GM23338 (cell line): ENCODE data around the gene AQP11. TPM values are rescaled to one million over a fixed set of nuclear protein-coding genes. Genes with fewer than 3 reads are reported as not detected.

ENCODE experiments used
- ATAC-seq: fragments of 200-7000 bp; cut with Tn5 transposase; 3 replicates; pipeline ENCODE4 v1.9.1; 2020
- DNase-seq: peaks from one replicate; pipeline ENCODE4 v3.0.0-alpha.2; 2015; ENCODE audit warnings: low spot score
- H2AFZ ChIP-seq: fragments of 200-600 bp; sonication (generic); 2 replicates; pipeline ENCODE4 v1.8.0; 2016; ENCODE audit warnings: antibody characterized with exemption, mild to moderate bottlenecking, moderate library complexity
- H3F3A ChIP-seq: fragments of 200-600 bp; sonication (generic); replicated peaks from 2 replicates; pipeline ENCODE4 v1.8.0; 2017; ENCODE audit warnings: antibody characterized with exemption, mixed run types, low read depth
- H3K27ac ChIP-seq: fragments of 200-600 bp; sonication (generic); 2 replicates; pipeline ENCODE4 v1.6.1; 2016; ENCODE audit warnings: low read depth
- H3K27me3 ChIP-seq: fragments of 200-600 bp; sonication (generic); 2 replicates; pipeline ENCODE4 v1.8.0; 2016; ENCODE audit warnings: mild to moderate bottlenecking, mixed run types, moderate library complexity; ENCODE audit not compliant: insufficient read depth
- H3K36me3 ChIP-seq: fragments of 200-600 bp; sonication (generic); 2 replicates; pipeline ENCODE4 v1.8.0; 2016; ENCODE audit warnings: mild to moderate bottlenecking; ENCODE audit not compliant: insufficient read depth
- H3K4me1 ChIP-seq: fragments of 200-600 bp; sonication (generic); 2 replicates; pipeline ENCODE4 v1.8.0; 2016; ENCODE audit warnings: mild to moderate bottlenecking, moderate library complexity; ENCODE audit not compliant: insufficient read depth
- H3K4me2 ChIP-seq: fragments of 200-600 bp; sonication (generic); 2 replicates; pipeline ENCODE4 v1.7.1; 2017; ENCODE audit warnings: mixed run types
- H3K4me3 ChIP-seq: fragments of 200-600 bp; sonication (generic); 2 replicates; pipeline ENCODE4 v1.6.1; 2016; ENCODE audit warnings: mixed run types
- H3K79me2 ChIP-seq: fragments of 200-600 bp; sonication (generic); replicated peaks from 2 replicates; pipeline ENCODE4 v1.8.0; 2017; ENCODE audit warnings: mild to moderate bottlenecking; ENCODE audit not compliant: insufficient read depth
- H3K9me2 ChIP-seq: fragments of 200-600 bp; sonication (generic); 2 replicates; pipeline ENCODE4 v1.8.0; 2017; ENCODE audit not compliant: insufficient read depth
- H4K20me1 ChIP-seq: fragments of 200-600 bp; sonication (generic); replicated peaks from 2 replicates; pipeline ENCODE4 v1.8.0; 2017; ENCODE audit warnings: mild to moderate bottlenecking; ENCODE audit not compliant: insufficient read depth
- H3K27ac Mint-ChIP-seq: 2 replicates; pipeline ENCODE4 v1.8.0; 2020; ENCODE audit warnings: inconsistent platforms, mild to moderate bottlenecking, moderate library complexity, mixed read lengths
- H3K27me3 Mint-ChIP-seq: 3 replicates; pipeline ENCODE4 v1.8.0; 2022; ENCODE audit warnings: low read depth, mild to moderate bottlenecking, moderate library complexity, mixed read lengths, inconsistent platforms; ENCODE audit not compliant: insufficient read depth, poor library complexity
- H3K36me3 Mint-ChIP-seq: 3 replicates; pipeline ENCODE4 v1.8.0; 2021; ENCODE audit warnings: low read depth, mild to moderate bottlenecking, inconsistent platforms, moderate library complexity, mixed read lengths
- H3K4me1 Mint-ChIP-seq: 3 replicates; pipeline ENCODE4 v1.8.0; 2020; ENCODE audit warnings: mild to moderate bottlenecking, inconsistent platforms, mixed read lengths
- H3K4me3 Mint-ChIP-seq: 3 replicates; pipeline ENCODE4 v1.8.0; 2021; ENCODE audit warnings: moderate library complexity, mild to moderate bottlenecking, inconsistent platforms, mixed read lengths
- H3K9me3 Mint-ChIP-seq: 3 replicates; pipeline ENCODE4 v1.8.0; 2020; ENCODE audit warnings: moderate library complexity, mild to moderate bottlenecking, inconsistent platforms, mixed read lengths
- ETS1 ChIP-seq: IDR thresholded peaks from 2 replicates; pipeline ENCODE4 v1.6.1; 2016; ENCODE audit warnings: antibody characterized with exemption
- EZH2 ChIP-seq: fragments of 200-600 bp; sonication (generic); IDR thresholded peaks from one replicate; pipeline ENCODE4 v1.8.0; 2017; ENCODE audit warnings: antibody characterized with exemption, mild to moderate bottlenecking, low read depth; ENCODE audit not compliant: unreplicated experiment
- EZH2phosphoT487 ChIP-seq: fragments of 200-600 bp; sonication (generic); IDR thresholded peaks from one replicate; pipeline ENCODE4 v1.8.1; 2018; ENCODE audit warnings: antibody characterized with exemption; ENCODE audit not compliant: unreplicated experiment
- JUNB ChIP-seq: IDR thresholded peaks from one replicate; pipeline ENCODE4 v1.6.1; 2016; ENCODE audit warnings: antibody characterized with exemption; ENCODE audit not compliant: unreplicated experiment
- NANOG ChIP-seq: IDR thresholded peaks from 2 replicates; pipeline ENCODE4 v1.6.1; 2016; ENCODE audit warnings: antibody characterized with exemption, borderline replicate concordance
- STAT1 ChIP-seq: IDR thresholded peaks from one replicate; pipeline ENCODE4 v1.6.1; 2016; ENCODE audit warnings: antibody characterized with exemption; ENCODE audit not compliant: unreplicated experiment
- ZNF114 ChIP-seq: fragments of 250-450 bp; sonication (Bioruptor Pico); IDR thresholded peaks from 2 replicates; pipeline ENCODE4 v1.5.0; 2020; ENCODE audit warnings: mild to moderate bottlenecking, moderate library complexity
- ZNF331 ChIP-seq: fragments of 250-450 bp; sonication (Bioruptor Pico); IDR thresholded peaks from 2 replicates; pipeline ENCODE4 v1.5.0; 2020; ENCODE audit warnings: low read depth, mild to moderate bottlenecking, moderate library complexity
- polyA plus RNA-seq: library from polyadenylated mRNA; unstranded; fragments of >200 nt; fragmentation: Nextera tagmentation; extraction: Ambion mirVana; gene quantifications from 2 replicates; pipeline ENCODE4 v1.2.1, GENCODE V29; 2016
- total RNA-seq: library from RNA; depleted of rRNA; stranded (reverse); fragments of >200 nt; shearing (Covaris generic); gene quantifications from 2 replicates; pipeline ENCODE4 v1.2.3, GENCODE V29; 2014
- TF ChIP-seq, protein P1 (sequence below): IDR thresholded peaks from one replicate; pipeline ENCODE4 v1.6.1; 2018; ENCODE audit warnings: antibody characterized with exemption; ENCODE audit not compliant: unreplicated experiment

Gene AQP11
- total and polyA plus RNA-seq, 2 experiments from 2014 or later = 1.8 to 3.4 TPM

DNA sequence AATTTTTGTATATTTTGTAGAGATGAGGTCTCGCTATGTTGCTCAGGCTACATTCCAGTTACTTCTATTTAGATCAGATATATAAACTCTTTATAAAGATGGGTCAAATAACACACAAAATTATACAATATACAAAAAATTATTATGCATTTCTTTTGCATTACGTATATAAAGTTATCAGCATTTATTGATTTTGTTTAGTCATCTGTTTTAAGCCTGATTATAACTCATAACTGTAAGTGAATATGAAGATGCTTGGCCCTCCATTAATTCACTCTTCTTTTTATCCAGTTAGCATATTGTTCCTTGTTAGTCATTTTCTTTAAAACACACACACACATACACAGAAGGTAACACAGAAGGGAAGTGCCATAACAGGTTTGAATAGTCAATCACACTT is 14.5 kb downstream of the AQP11 start:
- no peak for ATAC-seq
- no peak for DNase-seq
- H3F3A ChIP-seq = no peaks in the 10 kb centered on the region
- no peak overlapping the region for H3K4me3 ChIP-seq
- H3K4me2 ChIP-seq = no peak overlapping the region
- Mint-ChIP-seq H3K4me1 (peaks cover 8% of the 10 kb centered on the region; the same call in 2 of the 3 replicates), H3K36me3 (peaks cover 7% of the 10 kb centered on the region; the same call in 2 of the 3 replicates), H3K4me3 (no peak overlapping the region), H3K9me3 (no peaks in the 10 kb centered on the region), H3K27ac (no peak overlapping the region), H3K27me3 (peaks cover 2% of the 10 kb centered on the region)
- TF ChIP-seq NANOG (no peak), JUNB (no peak), ZNF114 (CRISPR knock-in tag) (no peak), EZH2 (no peak), ZNF331 (no peak)
- TF ChIP-seq, protein P1, sequence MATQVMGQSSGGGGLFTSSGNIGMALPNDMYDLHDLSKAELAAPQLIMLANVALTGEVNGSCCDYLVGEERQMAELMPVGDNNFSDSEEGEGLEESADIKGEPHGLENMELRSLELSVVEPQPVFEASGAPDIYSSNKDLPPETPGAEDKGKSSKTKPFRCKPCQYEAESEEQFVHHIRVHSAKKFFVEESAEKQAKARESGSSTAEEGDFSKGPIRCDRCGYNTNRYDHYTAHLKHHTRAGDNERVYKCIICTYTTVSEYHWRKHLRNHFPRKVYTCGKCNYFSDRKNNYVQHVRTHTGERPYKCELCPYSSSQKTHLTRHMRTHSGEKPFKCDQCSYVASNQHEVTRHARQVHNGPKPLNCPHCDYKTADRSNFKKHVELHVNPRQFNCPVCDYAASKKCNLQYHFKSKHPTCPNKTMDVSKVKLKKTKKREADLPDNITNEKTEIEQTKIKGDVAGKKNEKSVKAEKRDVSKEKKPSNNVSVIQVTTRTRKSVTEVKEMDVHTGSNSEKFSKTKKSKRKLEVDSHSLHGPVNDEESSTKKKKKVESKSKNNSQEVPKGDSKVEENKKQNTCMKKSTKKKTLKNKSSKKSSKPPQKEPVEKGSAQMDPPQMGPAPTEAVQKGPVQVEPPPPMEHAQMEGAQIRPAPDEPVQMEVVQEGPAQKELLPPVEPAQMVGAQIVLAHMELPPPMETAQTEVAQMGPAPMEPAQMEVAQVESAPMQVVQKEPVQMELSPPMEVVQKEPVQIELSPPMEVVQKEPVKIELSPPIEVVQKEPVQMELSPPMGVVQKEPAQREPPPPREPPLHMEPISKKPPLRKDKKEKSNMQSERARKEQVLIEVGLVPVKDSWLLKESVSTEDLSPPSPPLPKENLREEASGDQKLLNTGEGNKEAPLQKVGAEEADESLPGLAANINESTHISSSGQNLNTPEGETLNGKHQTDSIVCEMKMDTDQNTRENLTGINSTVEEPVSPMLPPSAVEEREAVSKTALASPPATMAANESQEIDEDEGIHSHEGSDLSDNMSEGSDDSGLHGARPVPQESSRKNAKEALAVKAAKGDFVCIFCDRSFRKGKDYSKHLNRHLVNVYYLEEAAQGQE = no peak
- no peaks in the 10 kb centered on the region for H3K27me3 ChIP-seq
- H3K27ac ChIP-seq = no peak overlapping the region
- H3K4me1 ChIP-seq = peaks cover 10% of the 10 kb centered on the region; the same call in 1 of the 2 replicates
- no peak overlapping the region for H2AFZ ChIP-seq
- H3K9me2 ChIP-seq = no peaks in the 10 kb centered on the region
- H3K36me3 ChIP-seq = peaks cover 4% of the 10 kb centered on the region; the same call in 1 of the 2 replicates
- H3K79me2 ChIP-seq = no peaks in the 10 kb centered on the region
- H4K20me1 ChIP-seq = no peaks in the 10 kb centered on the region

- Mint-ChIP-seq H3K27ac (no peak overlapping the region), H3K4me1 (no peaks in the 10 kb centered on the region), H3K36me3 (peaks cover 20% of the 10 kb centered on the region), H3K4me3 (no peak overlapping the region), H3K27me3 (peaks cover 2% of the 10 kb centered on the region), H3K9me3 (no peaks in the 10 kb centered on the region)
- peaks cover 10% of the 10 kb centered on the region; the same call in 1 of the 2 replicates for H3K36me3 ChIP-seq
- TF ChIP-seq EZH2phosphoT487 (no peak), NANOG (no peak), ZNF331 (no peak), STAT1 (no peak), ETS1 (no peak)
- ATAC-seq = no peak
- H3F3A ChIP-seq = no peaks in the 10 kb centered on the region
- no peak overlapping the region for H2AFZ ChIP-seq
- no peak overlapping the region for H3K4me2 ChIP-seq
- H4K20me1 ChIP-seq = no peaks in the 10 kb centered on the region
- no peak overlapping the region for H3K4me3 ChIP-seq
- no peak overlapping the region for H3K27ac ChIP-seq
- H3K27me3 ChIP-seq = no peaks in the 10 kb centered on the region
- no peaks in the 10 kb centered on the region for H3K9me2 ChIP-seq
- DNase-seq = no peak
- no peaks in the 10 kb centered on the region for H3K4me1 ChIP-seq
- no peaks in the 10 kb centered on the region for H3K79me2 ChIP-seq
Observed at GRCh38 chr11:77609234-77609633, 19.5 kb downstream of the AQP11 start.
